Mesenchymal stem cell (in vitro differentiated cells and primary cell): ENCODE results near the gene RIIAD1.
"Not testable (repeated sequence)": the region's sequence is repeated elsewhere in the genome, so short reads cannot be mapped to it uniquely, and the experiment has no call there.

Experiments
- DNase-seq: peaks from one replicate; pipeline ENCODE4 v3.0.0-alpha.2; 2013
- H2AFZ ChIP-seq: one replicate; pipeline ENCODE4 v1.6.1; 2013; ENCODE audit warnings: low read depth, mild to moderate bottlenecking, control low read depth, inconsistent platforms, low read length, moderate library complexity
- H2AK5ac ChIP-seq: 2 replicates; pipeline ENCODE4 v1.6.1; 2013; ENCODE audit warnings: low read length, moderate library complexity, mild to moderate bottlenecking, inconsistent platforms; ENCODE audit not compliant: severe bottlenecking
- H2BK120ac ChIP-seq: one replicate; pipeline ENCODE4 v1.6.1; 2013; ENCODE audit warnings: low read depth, mild to moderate bottlenecking, inconsistent platforms, low read length, moderate library complexity
- H2BK12ac ChIP-seq, 2 experiments: one replicate each; pipeline ENCODE4 v1.6.1; 2013; ENCODE audit warnings: inconsistent platforms in 2 of 2, low read length in 2 of 2, mild to moderate bottlenecking in 2 of 2, moderate library complexity in 2 of 2, control low read depth in 1 of 2
- H2BK15ac ChIP-seq: one replicate; pipeline ENCODE4 v1.6.1; 2013; ENCODE audit warnings: mild to moderate bottlenecking, low read depth, inconsistent platforms; ENCODE audit not compliant: poor library complexity, severe bottlenecking
- H2BK5ac ChIP-seq: 2 replicates; pipeline ENCODE4 v1.6.1; 2013; ENCODE audit warnings: low read depth, mild to moderate bottlenecking, low read length, control low read depth, inconsistent platforms; ENCODE audit not compliant: poor library complexity, severe bottlenecking
- H3K14ac ChIP-seq, 2 experiments: one replicate each; pipeline ENCODE4 v1.6.1; 2013; ENCODE audit warnings: inconsistent platforms in 2 of 2, low read length in 2 of 2, control low read depth in 1 of 2, mild to moderate bottlenecking in 1 of 2, moderate library complexity in 1 of 2
- H3K18ac ChIP-seq, 2 experiments: one replicate each; pipeline ENCODE4 v1.6.1; 2013; ENCODE audit warnings: inconsistent platforms in 2 of 2, low read length in 2 of 2, control low read depth in 1 of 2, low read depth in 1 of 2, mild to moderate bottlenecking in 1 of 2
- H3K23ac ChIP-seq, 2 experiments: one replicate each; pipeline ENCODE4 v1.6.1; 2013; ENCODE audit warnings: inconsistent platforms in 2 of 2, low read length in 2 of 2, mild to moderate bottlenecking in 2 of 2, moderate library complexity in 2 of 2, control low read depth in 1 of 2
- H3K27ac ChIP-seq: 2 replicates; pipeline ENCODE4 v1.5.1; 2013; ENCODE audit warnings: mild to moderate bottlenecking, moderate library complexity, low read length, control low read depth, inconsistent platforms; ENCODE audit not compliant: poor library complexity, severe bottlenecking
- H3K27me3 ChIP-seq, 2 experiments: 2 replicates each; pipeline versions ENCODE4 v1.6.1 to v1.7.0; 2013; ENCODE audit warnings: low read length in 2 of 2, mild to moderate bottlenecking in 2 of 2, moderate library complexity in 2 of 2, control low read depth in 1 of 2, inconsistent platforms in 1 of 2; ENCODE audit not compliant: control insufficient read depth in 1 of 2, insufficient read depth in 1 of 2
- H3K36me3 ChIP-seq, 2 experiments: 2 replicates each; pipeline versions ENCODE4 v1.6.1 to v1.7.0; 2013; ENCODE audit warnings: low read length in 2 of 2, control low read depth in 1 of 2, inconsistent platforms in 1 of 2, low read depth in 1 of 2, mild to moderate bottlenecking in 1 of 2; ENCODE audit not compliant: insufficient read depth in 2 of 2, control insufficient read depth in 1 of 2
- H3K4ac ChIP-seq, 2 experiments: one replicate each; pipeline ENCODE4 v1.6.1; 2013; ENCODE audit warnings: inconsistent platforms in 2 of 2, low read length in 2 of 2, mild to moderate bottlenecking in 2 of 2, moderate library complexity in 2 of 2, control low read depth in 1 of 2, low read depth in 1 of 2
- H3K4me1 ChIP-seq: 2 replicates; pipeline ENCODE4 v1.6.1; 2013; ENCODE audit warnings: low read depth, low read length, control low read depth; ENCODE audit not compliant: control insufficient read depth, insufficient read depth
- H3K4me2 ChIP-seq: 2 replicates; pipeline ENCODE4 v1.6.1; 2013; ENCODE audit warnings: low read length, mild to moderate bottlenecking, inconsistent platforms; ENCODE audit not compliant: poor library complexity, severe bottlenecking
- H3K4me3 ChIP-seq, 2 experiments: 2 replicates each; pipeline versions ENCODE4 v1.5.1 to v1.7.0; 2013; ENCODE audit warnings: low read length in 2 of 2, mild to moderate bottlenecking in 2 of 2, control low read depth in 1 of 2, low read depth in 1 of 2; ENCODE audit not compliant: insufficient read depth in 1 of 2
- H3K79me1 ChIP-seq: replicated peaks from 2 replicates; pipeline ENCODE4 v1.6.1; 2013; ENCODE audit warnings: mild to moderate bottlenecking, control low read depth, low read length, inconsistent platforms; ENCODE audit not compliant: poor library complexity, severe bottlenecking
- H3K9ac ChIP-seq: 2 replicates; pipeline ENCODE4 v1.7.0; 2013; ENCODE audit warnings: mild to moderate bottlenecking, low read length, moderate library complexity
- H3K9me3 ChIP-seq: 2 replicates; pipeline ENCODE4 v1.7.0; 2013; ENCODE audit warnings: mild to moderate bottlenecking, low read length; ENCODE audit not compliant: control insufficient read depth
- H4K8ac ChIP-seq: one replicate; pipeline ENCODE4 v1.6.1; 2013; ENCODE audit warnings: inconsistent platforms, mild to moderate bottlenecking, low read length, moderate library complexity
- H4K91ac ChIP-seq: one replicate; pipeline ENCODE4 v1.6.1; 2013; ENCODE audit warnings: mild to moderate bottlenecking, low read length, inconsistent platforms
- WGBS: methylation state at CpG from one replicate; pipeline ENCODE4 v1.1.7; 2013; ENCODE audit warnings: mixed read lengths; 5-methylcytosine and 5-hydroxymethylcytosine counted together

The RIIAD1 gene

DNA sequence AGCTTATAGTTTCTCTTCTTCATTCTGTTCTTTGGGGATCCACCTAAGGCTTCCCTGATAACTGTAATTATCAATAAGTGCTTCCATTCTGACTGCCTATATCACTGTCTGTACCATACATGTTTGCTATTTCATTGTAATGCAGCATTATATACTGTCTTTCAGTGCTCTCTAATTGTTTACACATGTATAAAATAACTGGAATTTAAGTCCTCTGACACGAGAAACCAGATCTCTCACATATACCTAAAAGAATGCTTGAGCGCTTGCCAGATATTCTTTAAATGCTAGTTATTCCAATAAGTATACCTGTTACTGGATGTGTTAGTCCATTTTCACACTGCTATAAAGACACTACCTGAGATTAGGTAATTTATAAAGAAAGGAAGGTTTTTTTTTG is 39.4 kb upstream of the RIIAD1 start:
- Histone ChIP-seq H3K4me2 (no peak overlapping the region), H2BK15ac (no peak overlapping the region), H3K18ac (no peak overlapping the region), H3K27me3 (no peaks in the 10 kb centered on the region), H3K9me3 (no peaks in the 10 kb centered on the region), H2BK12ac (no peak overlapping the region), H2BK120ac (no peak overlapping the region), H3K4me3 (no peak overlapping the region), H4K8ac (no peak overlapping the region), H3K4ac (no peak overlapping the region), H2BK5ac (no peak overlapping the region), H2AFZ (no peak overlapping the region), H4K91ac (no peak overlapping the region), H3K79me1 (peaks cover 5% of the 10 kb centered on the region), H3K27ac (no peak overlapping the region), H3K14ac (no peak overlapping the region), H2AK5ac (no peak overlapping the region), H3K36me3 (peaks cover 10 to 42% of the 10 kb centered on the region in 2 experiments), H3K23ac (no peak overlapping the region), H3K4me1 (no peaks in the 10 kb centered on the region), H3K9ac (no peak overlapping the region)
- no CpG with 5 or more reads among the region's 2 CpGs for WGBS
- no peak for DNase-seq

DNA sequence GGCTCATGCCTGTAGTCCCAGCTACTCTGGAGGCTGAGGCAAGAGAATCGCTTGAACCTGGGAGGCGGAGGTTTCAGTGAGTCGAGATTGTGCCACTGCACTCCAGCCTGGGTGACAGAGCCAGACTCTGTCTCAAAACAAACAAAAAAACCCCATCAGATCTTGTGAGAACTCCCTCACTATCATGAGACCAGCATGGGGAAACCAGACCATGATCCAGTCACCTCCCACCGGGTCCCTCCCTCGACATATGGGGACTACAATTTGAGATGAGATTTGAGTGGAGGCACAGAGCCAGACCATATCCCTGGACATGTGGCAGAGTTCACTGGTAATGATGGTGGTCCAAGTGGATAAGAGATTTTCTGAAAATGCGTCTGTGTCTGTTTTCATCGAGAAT is 38.4 kb upstream of the RIIAD1 start:
- H4K91ac ChIP-seq, H3K9me3 ChIP-seq, H2AK5ac ChIP-seq, H3K27me3 ChIP-seq, H3K79me1 ChIP-seq, H2BK120ac ChIP-seq, H3K23ac ChIP-seq, H4K8ac ChIP-seq, H2BK5ac ChIP-seq, H3K14ac ChIP-seq, H3K18ac ChIP-seq, H3K4me1 ChIP-seq, H2AFZ ChIP-seq, H3K4me3 ChIP-seq, H3K4ac ChIP-seq, H3K27ac ChIP-seq, H2BK12ac ChIP-seq, H2BK15ac ChIP-seq, H3K9ac ChIP-seq, H3K4me2 ChIP-seq, DNase-seq: not testable (repeated sequence)
- WGBS = 100% methylated on average over 5 of the region's 7 CpGs
- H3K36me3 ChIP-seq = peaks cover 12 to 48% of the 10 kb centered on the region in 2 experiments

DNA sequence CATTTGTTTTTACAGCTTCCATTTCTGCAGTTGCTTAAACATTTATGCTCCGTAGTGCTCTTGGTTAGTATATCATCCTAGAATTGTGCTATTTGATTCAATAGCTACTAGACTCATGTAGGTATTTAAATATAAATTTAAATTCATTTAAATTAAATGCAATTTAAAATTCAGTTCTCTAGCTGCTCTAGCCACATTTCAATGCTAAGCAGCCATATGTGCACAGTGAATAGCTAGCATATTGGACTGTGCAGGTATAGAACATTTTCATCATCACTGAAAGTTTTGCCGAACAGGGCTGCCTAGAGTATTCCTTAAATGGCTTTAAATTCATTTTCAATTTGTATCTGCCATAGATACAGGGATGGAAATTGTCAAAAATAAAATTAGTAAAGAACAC is 37.2 kb upstream of the RIIAD1 start:
- no CpG with 5 or more reads among the region's 2 CpGs for WGBS
- no peak for DNase-seq

DNA sequence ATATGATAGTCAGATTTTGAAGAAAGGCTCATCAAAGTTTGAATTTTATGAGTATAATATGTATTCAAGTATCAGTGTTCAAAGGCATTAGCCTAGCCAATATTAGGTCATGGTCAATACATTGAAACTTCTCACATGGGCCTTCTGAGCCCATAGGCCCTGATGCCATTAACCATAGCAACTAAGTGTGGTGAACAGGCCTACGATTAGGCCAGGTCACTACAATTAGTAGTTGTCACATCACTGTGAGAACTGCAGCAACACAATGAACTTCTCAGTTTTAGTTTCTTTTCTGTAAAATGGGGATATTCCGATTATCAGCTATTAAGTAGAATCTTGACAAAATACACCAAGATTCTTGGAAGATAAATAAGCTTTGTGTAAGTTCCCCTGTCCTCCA is 34.8 kb upstream of the RIIAD1 start:
- H2BK120ac ChIP-seq = no peak overlapping the region
- no peak overlapping the region for H3K27ac ChIP-seq
- no peak overlapping the region for H2AK5ac ChIP-seq
- WGBS = 100% methylated on average over 1 of the region's 2 CpGs
- no peaks in the 10 kb centered on the region for H3K79me1 ChIP-seq
- no peaks in the 10 kb centered on the region for H3K4me1 ChIP-seq
- no peak overlapping the region for H3K18ac ChIP-seq
- H2BK15ac ChIP-seq = no peak overlapping the region
- no peak overlapping the region for H4K8ac ChIP-seq
- H3K9me3 ChIP-seq = no peaks in the 10 kb centered on the region
- no peaks in the 10 kb centered on the region for H3K27me3 ChIP-seq
- H3K4me2 ChIP-seq = no peak overlapping the region
- DNase-seq = no peak
- no peak overlapping the region for H3K23ac ChIP-seq
- H2BK5ac ChIP-seq = no peak overlapping the region
- H3K9ac ChIP-seq = no peak overlapping the region
- peaks cover 10 to 46% of the 10 kb centered on the region in 2 experiments for H3K36me3 ChIP-seq
- H4K91ac ChIP-seq = no peak overlapping the region
- no peak overlapping the region for H2BK12ac ChIP-seq
- no peak overlapping the region for H3K4ac ChIP-seq
- no peak overlapping the region for H3K14ac ChIP-seq
- H3K4me3 ChIP-seq = no peak overlapping the region
- no peak overlapping the region for H2AFZ ChIP-seq

More for the DNA sequence above, 37.2 kb upstream of the RIIAD1 start:
- Histone ChIP-seq H3K4me2 (no peak overlapping the region), H3K27ac (no peak overlapping the region), H3K4ac (no peak overlapping the region), H2BK12ac (no peak overlapping the region), H4K8ac (no peak overlapping the region), H3K36me3 (peaks cover 10 to 43% of the 10 kb centered on the region in 2 experiments), H3K79me1 (no peaks in the 10 kb centered on the region), H2AFZ (no peak overlapping the region), H3K4me3 (no peak overlapping the region), H2AK5ac (no peak overlapping the region), H2BK120ac (no peak overlapping the region), H4K91ac (no peak overlapping the region), H3K18ac (no peak overlapping the region), H3K4me1 (no peaks in the 10 kb centered on the region), H2BK5ac (no peak overlapping the region), H2BK15ac (no peak overlapping the region), H3K14ac (no peak overlapping the region), H3K9me3 (no peaks in the 10 kb centered on the region), H3K23ac (no peak overlapping the region), H3K27me3 (no peaks in the 10 kb centered on the region), H3K9ac (no peak overlapping the region)
